ENCODE results near the gene NDUFB11.
"Not testable (repeated sequence)": the region's sequence is repeated elsewhere in the genome, so short reads cannot be mapped to it uniquely, and the experiment has no call there.

The NDUFB11 gene

DNA sequence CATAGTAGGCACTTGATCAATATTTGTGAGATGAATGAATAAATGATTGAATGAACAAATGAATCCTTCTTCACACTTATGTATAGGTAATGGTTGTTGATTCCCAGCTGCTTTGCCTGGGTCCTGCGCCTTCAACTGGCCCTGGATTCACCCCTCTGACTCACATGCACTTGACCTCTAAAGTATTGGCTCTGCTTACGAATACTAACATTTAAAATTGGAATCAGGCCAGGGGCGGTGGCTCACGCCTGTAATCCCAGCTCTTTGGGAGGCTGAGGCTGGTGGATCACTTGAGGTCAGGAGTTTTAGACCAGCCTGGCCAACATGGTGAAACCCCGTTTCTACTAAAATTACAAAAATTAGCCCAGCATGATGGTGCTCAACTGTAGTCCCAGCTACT, 8.9 kb downstream of the NDUFB11 start:
- DNase-seq, H3K27me3 Mint-ChIP-seq, H3K27ac Mint-ChIP-seq, H3K9me3 Mint-ChIP-seq, H3K4me1 Mint-ChIP-seq, H3K4me3 Mint-ChIP-seq, ATAC-seq: not testable (repeated sequence)

DNA sequence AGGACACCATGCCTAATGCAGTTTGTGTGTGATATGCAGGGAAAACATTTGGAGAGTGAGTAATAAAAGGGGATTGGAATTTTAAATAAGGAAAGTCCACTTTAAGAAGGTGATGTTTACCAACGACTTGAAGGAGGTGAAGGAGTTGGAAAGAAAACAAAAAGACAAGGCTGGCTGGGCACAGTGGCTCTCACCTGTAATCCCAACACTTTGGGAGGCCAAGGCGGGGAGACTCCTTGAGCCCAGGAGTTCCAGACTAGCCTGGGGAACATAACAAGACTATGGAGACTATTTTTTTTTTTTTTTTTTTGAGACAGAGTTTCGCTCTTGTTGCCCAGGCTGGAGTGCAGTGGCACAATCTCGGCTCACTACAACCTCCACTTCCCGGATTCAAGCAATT, 11.0 kb downstream of the NDUFB11 start:
- ATAC-seq, result no peak
- Mint-ChIP-seq H3K27ac (no peak overlapping the region), H3K4me1 (no peaks in the 10 kb centered on the region), H3K4me3 (no peak overlapping the region), H3K9me3 (no peaks in the 10 kb centered on the region), H3K27me3 (no peaks in the 10 kb centered on the region)
- DNase-seq, result no peak

DNA sequence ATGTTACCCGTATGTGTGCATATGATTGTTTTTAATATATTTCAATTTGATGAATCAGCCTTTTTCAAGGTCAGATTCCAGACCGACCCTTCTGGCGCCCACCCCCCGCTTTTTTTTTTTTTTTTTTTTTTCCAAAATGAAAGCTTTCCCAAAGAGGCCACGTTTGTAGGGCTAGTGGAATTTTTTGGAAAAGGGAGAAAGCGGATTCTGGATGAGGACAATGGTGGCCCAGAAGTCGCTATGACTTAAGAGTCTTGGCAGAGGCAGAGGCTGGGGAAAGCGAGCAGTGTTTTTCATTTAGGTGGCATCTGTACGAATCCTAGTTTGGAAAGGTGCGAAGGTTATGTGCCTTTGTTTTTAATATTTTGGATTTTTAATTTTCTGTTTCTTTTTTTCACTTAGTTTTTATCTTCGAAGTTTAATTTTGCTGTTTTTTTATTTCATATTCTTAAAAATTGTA, 14.6 kb downstream of the NDUFB11 start:
- ATAC-seq (no peak), DNase-seq (no peak)
- Mint-ChIP-seq H3K27ac (no peak overlapping the region), H3K9me3 (no peaks in the 10 kb centered on the region), H3K27me3 (no peaks in the 10 kb centered on the region), H3K4me1 (no peaks in the 10 kb centered on the region), H3K4me3 (peak overlapping the region; percentile 97)

DNA sequence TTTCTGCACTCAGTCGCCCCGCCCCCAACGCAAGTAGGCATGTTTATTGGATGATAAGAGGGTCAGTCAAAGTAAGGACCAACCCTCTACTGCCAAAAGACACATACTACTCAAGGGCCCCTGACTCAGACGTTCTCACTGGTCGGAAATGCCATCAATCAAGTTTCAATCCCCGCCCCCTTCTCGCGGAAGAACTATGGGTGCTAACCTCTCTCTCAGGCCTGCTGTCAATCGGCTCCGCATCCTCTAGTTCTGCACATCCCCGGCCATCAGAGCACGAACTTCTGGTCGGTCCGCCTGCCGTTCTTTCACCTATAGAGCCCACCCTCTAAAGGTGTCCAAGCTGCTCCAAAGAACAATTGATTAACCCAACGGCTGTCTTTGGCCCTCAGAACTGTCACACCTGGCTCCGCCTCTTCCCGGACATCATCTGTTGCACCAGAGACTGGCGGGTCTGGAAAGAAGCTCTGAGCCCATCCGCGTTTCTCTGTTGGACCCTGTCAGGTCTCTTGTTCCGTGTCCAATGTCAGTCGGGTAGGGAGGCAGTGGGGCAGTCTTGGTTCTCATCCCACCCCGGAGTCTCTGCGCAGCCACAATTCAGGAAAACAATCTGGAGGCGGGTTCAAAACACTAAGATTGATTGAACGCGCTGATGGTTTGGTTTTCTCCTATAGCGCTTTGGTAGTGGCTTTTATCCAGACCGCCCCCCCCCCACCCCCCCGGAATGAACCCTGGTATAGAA, 15.2 kb downstream of the NDUFB11 start:
- Mint-ChIP-seq H3K27me3 (no peaks in the 10 kb centered on the region), H3K4me1 (no peaks in the 10 kb centered on the region), H3K4me3 (peak overlapping the region; percentile 97), H3K9me3 (no peaks in the 10 kb centered on the region), H3K27ac (peak overlapping the region; percentile 99)
- peak; percentile 90 to 93 for DNase-seq
- peak; percentile 99 for ATAC-seq

DNA sequence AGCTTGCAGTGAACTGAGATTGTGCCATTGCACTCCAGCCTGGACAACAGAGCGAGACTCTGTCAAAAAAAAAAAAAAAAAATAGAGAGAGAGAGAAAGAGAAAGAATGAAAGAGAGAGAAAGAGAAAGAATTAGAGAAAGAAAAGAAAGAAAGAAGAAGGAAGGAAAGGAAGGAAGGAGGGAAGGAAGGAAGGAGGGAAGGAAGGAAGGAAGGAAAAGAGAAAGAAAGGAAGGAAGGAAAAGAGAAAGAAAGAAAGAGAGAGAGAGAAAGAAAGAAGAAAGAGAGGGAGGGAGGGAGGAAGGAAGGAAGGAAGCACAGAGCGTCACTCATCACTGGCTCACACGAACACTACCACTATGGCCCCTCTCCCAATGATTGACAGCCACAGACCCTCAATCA, 20.0 kb downstream of the NDUFB11 start:
- not testable (repeated sequence) for H3K27me3 Mint-ChIP-seq, H3K9me3 Mint-ChIP-seq, ATAC-seq, H3K4me1 Mint-ChIP-seq, DNase-seq, H3K4me3 Mint-ChIP-seq
- peak overlapping the region; percentile 43 to 71 for H3K27ac Mint-ChIP-seq

DNA sequence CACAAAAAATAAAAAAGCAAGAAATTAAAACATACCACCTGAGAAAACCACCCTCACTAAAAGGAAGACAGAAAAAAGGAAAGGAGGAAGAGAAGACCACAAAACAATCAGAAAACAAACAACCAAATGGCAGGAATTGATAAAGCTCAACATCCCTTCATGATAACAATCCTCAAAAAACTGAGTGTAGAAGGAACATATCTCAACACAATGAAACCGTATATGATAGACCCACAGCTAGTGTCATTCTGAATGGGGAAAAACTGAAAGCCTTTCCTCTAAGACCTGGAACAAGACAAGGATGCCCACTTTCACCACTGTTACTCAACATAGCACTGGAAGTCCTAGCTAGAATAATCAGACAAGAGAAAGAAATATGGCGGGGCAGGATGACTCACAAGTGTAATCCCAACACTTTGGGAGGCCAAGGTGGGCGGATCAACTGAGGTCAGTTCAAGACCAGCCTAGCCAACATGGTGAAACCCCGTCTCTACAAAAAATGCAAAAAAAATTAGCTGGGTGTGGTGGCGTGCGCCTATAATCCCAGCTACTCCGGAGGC, 27.9 kb downstream of the NDUFB11 start:
- not testable (repeated sequence) for H3K4me3 Mint-ChIP-seq, H3K27me3 Mint-ChIP-seq, ATAC-seq, H3K9me3 Mint-ChIP-seq, H3K4me1 Mint-ChIP-seq, DNase-seq
- peak overlapping the region in 1 of 2 donors; percentile 78 for H3K27ac Mint-ChIP-seq

DNA sequence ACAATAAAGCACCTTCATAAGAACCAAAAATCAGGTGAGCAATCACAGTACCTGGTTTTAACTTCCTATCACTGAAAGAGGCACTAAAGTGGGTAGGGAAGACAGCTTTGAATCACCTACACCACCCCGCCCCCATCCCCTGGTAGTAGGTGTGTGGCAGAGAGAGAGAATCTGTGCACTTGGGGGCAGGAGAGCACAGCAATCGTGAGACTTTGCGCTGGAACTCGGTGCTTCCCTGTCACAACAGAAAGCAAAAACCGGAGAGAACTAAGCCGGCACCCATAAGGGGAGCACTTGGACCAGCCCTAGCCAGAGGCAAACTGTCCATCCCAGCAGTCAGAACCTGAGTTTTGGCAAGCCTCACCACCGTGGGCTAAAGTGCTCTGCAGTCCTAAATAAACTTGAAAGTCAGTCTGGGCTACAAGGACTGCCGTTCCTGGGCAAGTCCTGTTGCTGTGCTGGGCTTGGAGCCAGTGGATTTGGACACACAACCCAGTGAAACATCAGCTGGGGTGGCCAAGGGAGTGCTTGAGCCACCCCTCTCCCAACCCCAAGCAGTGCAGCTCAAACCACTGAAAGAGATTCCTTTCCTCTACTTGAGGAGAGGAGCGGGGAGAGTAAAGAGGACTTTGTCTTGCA, 32.1 kb downstream of the NDUFB11 start:
- no peaks in the 10 kb centered on the region for H3K9me3 Mint-ChIP-seq
- H3K4me3 Mint-ChIP-seq, result no peak overlapping the region
- DNase-seq (no peak), ATAC-seq (no peak)
- H3K4me1 Mint-ChIP-seq, result no peaks in the 10 kb centered on the region
- no peak overlapping the region for H3K27ac Mint-ChIP-seq
- H3K27me3 Mint-ChIP-seq, result no peaks in the 10 kb centered on the region

DNA sequence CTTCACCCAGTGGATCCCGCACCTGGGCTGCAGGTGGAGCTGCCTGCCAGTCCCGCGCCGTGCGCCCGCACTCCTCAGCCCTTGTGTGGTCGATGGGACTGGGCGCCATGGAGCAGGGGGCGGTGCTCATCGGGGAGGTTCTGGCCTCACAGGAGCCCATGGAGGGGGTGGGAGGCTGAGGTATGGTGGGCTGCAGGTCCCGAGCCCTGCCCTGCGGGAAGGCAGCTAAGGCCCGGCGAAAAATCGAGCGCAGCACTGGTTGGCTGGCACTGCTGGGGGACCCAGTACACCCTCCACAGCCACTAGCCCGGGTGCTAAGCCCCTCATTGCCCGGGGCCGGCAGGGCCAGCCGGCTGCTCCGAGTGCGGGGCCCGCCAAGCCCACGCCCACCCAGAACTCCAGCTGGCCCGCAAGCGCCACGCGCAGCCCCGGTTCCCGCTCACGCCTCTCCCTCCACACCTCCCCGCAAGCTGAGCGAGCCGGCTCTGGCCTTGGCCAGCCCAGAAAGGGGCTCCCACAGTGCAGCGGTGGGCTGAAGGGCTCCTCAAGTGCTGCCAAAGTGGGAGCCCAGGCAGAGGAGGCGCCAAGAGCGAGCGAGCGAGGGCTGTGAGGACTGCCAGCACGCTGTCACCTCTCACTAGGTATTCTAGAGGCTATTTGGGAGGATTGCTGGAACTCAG, 33.4 kb downstream of the NDUFB11 start:
- DNase-seq, H3K9me3 Mint-ChIP-seq, ATAC-seq, H3K4me1 Mint-ChIP-seq, H3K27me3 Mint-ChIP-seq, H3K4me3 Mint-ChIP-seq: not testable (repeated sequence)
- peak overlapping the region in 1 of 2 donors; percentile 76 for H3K27ac Mint-ChIP-seq

DNA sequence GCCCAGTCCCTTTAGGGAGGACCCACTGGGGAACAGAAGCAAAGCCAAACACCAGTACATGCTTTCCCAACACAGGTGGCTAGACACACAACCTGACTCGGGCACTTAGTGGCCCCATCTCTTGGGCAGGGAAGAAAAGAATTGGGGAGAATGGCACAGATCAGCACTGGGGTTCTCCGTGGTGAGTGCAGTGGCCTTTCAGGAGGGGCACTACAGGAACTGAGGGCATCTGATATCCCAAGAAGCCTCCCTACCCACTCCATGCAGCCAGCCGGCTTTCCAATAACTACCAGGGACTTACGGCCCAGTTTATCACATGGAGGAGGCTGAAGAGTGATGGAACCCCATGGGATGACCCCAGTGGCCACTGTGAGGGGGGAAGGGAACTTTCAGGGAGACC, 43.3 kb downstream of the NDUFB11 start:
- ATAC-seq (no peak), DNase-seq (no peak)
- H3K27me3 Mint-ChIP-seq, result no peaks in the 10 kb centered on the region
- no peak overlapping the region for H3K4me3 Mint-ChIP-seq
- H3K27ac Mint-ChIP-seq, result no peak overlapping the region
- no peaks in the 10 kb centered on the region for H3K4me1 Mint-ChIP-seq
- no peaks in the 10 kb centered on the region for H3K9me3 Mint-ChIP-seq

DNA sequence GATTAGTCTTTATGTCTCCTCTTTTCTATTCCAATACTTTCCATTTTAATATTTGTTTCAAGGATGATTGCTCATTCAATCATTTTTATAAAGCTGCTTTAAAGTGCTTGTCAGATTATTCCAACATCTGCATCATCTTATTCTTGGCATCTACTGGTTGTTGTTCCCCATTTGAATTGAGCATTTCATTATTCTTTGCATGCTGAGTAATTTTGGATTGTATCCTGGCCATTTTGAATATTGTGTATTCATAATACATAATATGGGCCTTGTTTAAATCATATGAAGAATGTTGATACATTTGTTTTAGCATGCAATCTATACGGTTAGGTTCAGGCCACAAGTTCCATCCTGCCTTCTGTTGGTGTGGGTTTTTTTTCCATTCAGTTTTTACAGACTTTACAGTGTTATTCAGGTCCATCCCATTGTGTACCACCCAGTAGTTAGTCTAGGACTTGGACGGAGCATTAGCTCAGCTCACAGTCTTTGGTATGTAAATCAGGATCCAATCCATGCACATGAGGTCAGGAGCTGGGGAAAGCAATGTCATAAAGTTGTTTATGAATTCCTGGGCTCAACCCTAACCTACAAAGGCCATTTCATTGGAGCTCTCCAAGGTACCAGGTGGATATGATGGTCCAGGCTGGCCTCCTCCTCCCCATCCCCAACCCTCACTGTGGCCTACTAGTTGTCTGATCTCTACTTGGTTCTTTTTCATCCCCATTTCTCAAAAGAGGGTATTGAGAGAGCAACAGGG, 46.0 kb downstream of the NDUFB11 start:
- ATAC-seq (no peak), DNase-seq (no peak)
- Mint-ChIP-seq H3K27me3 (no peaks in the 10 kb centered on the region), H3K9me3 (no peaks in the 10 kb centered on the region), H3K4me1 (no peaks in the 10 kb centered on the region), H3K27ac (no peak overlapping the region), H3K4me3 (no peak overlapping the region)

DNA sequence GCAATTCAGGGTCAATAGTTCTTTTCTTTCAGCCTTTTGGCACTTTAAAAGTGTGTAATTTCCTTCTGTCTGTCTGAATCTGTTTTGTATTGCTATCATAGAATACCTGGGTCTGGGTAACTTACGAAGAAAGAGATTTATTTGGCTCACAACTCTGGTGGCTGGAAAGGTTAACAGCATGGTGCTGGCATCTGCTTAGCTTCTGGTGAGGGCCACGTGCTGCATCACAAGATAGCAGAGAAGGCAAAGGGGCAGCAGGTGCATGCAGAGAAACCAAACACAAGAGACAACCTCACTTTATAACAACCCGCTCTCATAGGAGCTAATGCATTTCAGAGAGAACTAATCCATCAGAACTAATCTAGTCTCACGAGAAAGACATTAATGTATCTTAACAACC, 47.5 kb downstream of the NDUFB11 start:
- no peak for ATAC-seq
- no peak overlapping the region for H3K4me3 Mint-ChIP-seq
- H3K4me1 Mint-ChIP-seq, result no peaks in the 10 kb centered on the region
- no peaks in the 10 kb centered on the region for H3K27me3 Mint-ChIP-seq
- H3K9me3 Mint-ChIP-seq, result no peaks in the 10 kb centered on the region
- DNase-seq, result no peak
- H3K27ac Mint-ChIP-seq, result no peak overlapping the region

DNA sequence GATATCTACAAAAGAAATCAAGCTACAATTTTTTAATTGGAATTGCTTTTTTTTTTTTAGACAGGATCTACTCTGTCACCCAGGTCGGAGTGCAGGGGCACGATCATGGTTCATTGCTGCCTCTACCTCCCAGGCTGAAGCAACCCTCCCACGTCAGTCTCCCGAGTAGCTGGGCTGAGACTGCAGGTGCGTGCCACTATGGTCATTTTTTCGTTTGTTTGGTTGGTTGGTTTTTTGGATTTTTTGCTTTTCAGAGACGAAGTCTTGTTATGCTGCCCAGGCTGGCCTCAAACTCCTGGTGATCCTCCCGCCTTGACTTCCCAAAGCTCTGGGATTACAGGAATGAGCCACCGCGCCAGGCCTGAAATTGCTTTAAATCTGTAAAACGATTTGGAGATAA, 50.6 kb downstream of the NDUFB11 start:
- H3K4me3 Mint-ChIP-seq, result no peak overlapping the region
- DNase-seq, result no peak
- no peaks in the 10 kb centered on the region for H3K27me3 Mint-ChIP-seq
- H3K27ac Mint-ChIP-seq, result no peak overlapping the region
- H3K9me3 Mint-ChIP-seq, result no peaks in the 10 kb centered on the region
- no peak for ATAC-seq
- peaks cover 14% of the 10 kb centered on the region for H3K4me1 Mint-ChIP-seq

DNA sequence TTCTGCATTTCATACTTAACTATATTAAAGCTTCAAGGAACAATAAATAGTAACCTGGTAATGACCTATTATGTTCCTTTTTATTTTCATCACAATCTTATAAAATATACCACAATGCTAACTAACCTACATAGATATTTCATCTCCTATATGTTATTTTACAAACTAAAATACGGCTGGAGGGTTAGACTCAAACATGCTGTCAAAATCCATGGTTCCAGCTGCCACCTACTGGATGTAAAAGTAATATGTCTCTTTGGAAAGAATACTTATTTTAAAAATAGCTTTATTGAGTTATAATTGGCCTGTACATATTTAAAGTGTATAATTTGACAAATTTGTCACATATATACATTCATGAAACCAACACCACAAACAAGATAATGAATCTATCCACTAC, 51.3 kb downstream of the NDUFB11 start:
- H3K4me1 Mint-ChIP-seq, result peaks cover 14% of the 10 kb centered on the region
- no peaks in the 10 kb centered on the region for H3K9me3 Mint-ChIP-seq
- no peaks in the 10 kb centered on the region for H3K27me3 Mint-ChIP-seq
- no peak for ATAC-seq
- no peak overlapping the region for H3K4me3 Mint-ChIP-seq
- no peak overlapping the region for H3K27ac Mint-ChIP-seq
- DNase-seq, result no peak

All from stimulated activated naive CD8-positive, alpha-beta T cell treated with anti-CD3 and anti-CD28 coated beads, Interleukin-15, amount 100 ng/mL, for 72 hours (primary cell).